ENCODE data around the gene ZNF426. TPM values are rescaled to one million over a fixed set of nuclear protein-coding genes. Genes with fewer than 3 reads are reported as not detected.
"Not testable (repeated sequence)": the region's sequence is repeated elsewhere in the genome, so short reads cannot be mapped to it uniquely, and the experiment has no call there.

ZNF426 gene
- total RNA-seq (2014; rRNA removed; shearing (Covaris generic); ENCODE audit: low replicate concordance) = 0.14 TPM in 1 of 2 replicates, not detected in the other

DNA sequence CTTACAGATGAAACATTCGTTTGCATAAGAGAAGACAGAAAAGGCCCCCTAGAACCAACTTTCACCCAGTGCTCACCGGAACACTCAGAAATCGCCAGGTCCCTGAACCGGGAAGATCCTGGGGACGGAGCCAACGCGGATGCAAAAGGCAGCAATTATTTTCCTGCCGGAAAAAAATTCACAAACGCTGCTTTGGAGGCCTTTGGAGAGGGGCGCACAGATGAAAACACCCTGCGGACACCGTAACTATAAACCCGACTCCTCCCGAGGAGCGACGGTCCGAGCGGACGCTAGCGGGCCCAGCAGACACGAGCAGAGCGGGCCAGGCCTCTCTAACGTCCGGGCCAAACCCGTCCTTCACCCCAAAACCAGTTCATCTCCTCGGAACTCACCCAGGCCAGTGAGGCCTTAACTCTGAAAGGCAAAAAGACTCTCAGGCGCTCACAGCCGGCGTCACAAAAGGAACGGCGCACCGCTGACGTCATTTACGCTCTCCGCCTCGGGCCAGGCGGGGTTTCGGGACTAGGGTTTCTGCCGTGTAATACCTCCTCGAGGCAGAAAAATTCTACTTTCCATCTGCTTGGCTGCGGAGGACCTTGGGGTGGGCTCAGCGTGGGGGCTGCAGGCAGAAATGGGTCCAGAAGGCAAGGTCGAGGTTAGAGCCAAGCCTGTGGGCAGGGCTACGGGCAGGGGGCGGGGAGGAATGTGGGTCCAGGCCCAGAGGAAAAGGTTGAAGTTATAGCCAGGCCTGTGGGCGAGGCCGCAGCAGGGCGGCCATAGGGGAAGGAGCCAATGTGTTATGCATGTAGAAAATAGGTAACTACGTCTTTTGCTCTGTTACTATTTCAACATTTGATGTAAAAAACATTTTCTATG, at the start of gene ZNF426:
Gene ZNF426 (minus strand): TSS at position 463 of the 876 bp plus-strand sequence. CDS start 2,413 bp downstream, outside the sequence.
- in situ Hi-C loops (cut with HindIII; ENCODE audit: low pct_unique_long_range_greater_than_20kb, low sequenced_read_pairs) = no loop called here
- no peak for DNase-seq (ENCODE audit: low read depth)

GRCh38 chr19:9586764-9587163, 48.3 kb upstream of the ZNF426 start:
- in situ Hi-C loops (cut with HindIII; ENCODE audit: low pct_unique_long_range_greater_than_20kb, low sequenced_read_pairs) = no loop called here
- DNase-seq (ENCODE audit: low read depth) = peak; percentile 35

DNA sequence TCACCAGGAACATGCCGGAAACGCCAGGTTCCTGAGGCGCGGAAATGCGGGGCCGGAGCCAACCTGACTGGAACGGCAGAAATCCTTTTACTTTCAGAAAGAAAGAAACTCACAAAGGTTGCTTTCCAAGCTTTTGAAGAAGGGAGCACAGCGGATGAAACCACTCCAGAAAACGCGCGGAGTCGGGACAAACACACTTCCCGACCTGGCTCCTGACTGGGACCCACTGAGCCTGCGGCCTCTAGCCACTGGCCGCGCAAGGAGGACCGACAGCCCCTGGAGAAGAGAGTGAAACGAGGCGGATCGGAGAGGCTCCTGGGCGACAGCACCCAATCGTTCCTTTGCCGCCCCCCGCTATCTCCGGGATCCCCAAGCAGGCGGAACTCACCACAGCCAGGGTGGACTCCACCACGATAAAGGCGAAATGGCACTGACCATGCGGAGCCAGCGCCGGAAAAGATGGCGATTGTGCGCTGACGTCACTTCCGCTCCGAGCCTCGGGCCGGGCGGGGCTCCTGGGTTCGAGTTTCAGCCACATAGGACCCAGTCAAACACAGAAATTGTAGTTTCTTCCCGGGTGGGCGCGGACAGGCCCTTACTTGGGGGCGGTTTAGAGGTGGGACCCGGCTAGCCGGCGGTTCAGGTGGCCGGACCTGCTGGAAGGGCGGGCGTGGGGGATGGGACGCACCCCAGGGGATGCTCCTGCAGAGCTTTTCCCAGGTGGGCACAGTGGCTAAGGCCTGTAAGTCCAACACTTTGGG, 45.8 kb upstream of the ZNF426 start, which contains the start of gene ZNF121:
Gene ZNF121 (minus strand): TSS at position 432 of the 761 bp plus-strand sequence. CDS start 16,407 bp downstream, outside the sequence.
- peak; percentile 76 for DNase-seq (ENCODE audit: low read depth)
- in situ Hi-C loops (cut with HindIII; ENCODE audit: low pct_unique_long_range_greater_than_20kb, low sequenced_read_pairs) = no loop called here

DNA sequence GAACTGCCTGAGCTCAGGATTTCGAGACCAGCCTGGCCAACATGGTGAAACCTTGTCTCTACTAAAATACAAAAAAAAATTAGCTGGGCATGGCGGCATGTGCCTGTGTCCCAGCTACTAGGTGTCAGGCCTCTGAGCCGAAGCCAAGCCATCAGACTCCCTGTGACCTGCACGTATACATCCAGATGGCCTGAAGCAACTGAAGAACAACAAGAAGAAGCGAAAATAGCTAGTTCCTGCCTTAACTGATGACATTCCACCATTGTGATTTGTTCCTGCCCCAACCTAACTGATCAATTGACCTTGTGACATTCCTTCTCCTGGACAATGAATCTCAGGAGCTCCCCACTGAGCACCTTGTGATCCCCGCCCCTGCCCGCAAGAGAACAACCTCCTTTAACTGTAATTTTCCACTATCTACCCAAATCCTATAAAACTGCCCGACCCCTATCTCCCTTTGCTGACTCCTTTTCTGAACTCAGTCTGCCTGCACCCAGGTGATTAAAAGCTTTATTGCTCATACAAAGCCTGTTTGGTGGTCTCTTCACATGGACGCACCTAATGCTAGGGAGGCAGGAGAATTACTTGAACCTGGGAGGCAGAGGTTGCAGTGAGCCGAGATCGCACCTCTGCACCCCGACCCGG, 43.8 kb upstream of the ZNF426 start:
- in situ Hi-C loops (cut with HindIII; ENCODE audit: low pct_unique_long_range_greater_than_20kb, low sequenced_read_pairs); DNase-seq (ENCODE audit: low read depth): not testable (repeated sequence)

- in situ Hi-C loops (cut with HindIII; ENCODE audit: low pct_unique_long_range_greater_than_20kb, low sequenced_read_pairs) = no loop called here
- DNase-seq (ENCODE audit: low read depth) = no peak
Observed at GRCh38 chr19:9580728-9581127, 42.3 kb upstream of the ZNF426 start.

DNA sequence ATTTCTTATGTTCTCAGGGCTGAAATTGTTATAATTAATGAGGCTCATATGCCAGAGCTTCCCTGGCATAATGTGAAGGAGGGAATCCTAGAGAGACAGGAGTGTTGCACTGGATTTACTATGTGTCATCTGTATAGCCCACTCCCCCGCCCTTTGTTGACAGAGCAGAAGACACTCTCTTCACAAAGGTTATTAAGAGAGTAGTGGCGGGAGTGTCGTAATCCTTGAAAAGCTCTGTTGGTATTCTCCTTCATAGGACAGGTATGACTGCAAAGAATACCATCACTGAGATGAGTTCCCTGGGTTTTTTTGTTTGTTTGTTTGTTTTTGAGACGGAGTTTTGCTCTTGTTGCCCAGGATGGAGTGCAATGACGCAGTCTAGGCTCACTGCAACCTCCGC, 31.8 kb upstream of the ZNF426 start:
- no peak for DNase-seq (ENCODE audit: low read depth)
- in situ Hi-C loops (cut with HindIII; ENCODE audit: low pct_unique_long_range_greater_than_20kb, low sequenced_read_pairs) = no loop called here

DNA sequence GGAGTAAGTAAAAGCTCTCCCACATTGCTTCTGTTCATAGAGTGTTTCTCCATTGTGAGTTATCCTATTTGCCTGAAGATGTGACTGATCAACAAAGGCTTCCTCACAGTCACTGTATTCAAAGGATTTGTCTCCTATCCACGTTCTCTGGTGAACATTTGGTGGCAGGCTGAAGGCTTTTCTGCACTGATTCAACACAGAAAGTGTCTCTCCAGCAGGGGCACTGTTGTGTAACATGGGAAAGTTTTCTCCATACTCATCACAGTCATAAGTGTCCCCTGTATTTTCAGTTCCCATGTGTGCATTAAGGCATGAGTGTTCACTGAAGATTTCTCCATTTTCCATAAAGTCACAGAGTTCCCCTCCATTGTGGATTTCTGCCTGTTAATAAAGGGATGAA, 28.3 kb upstream of the ZNF426 start:
- no peak for DNase-seq (ENCODE audit: low read depth)
- in situ Hi-C loops (cut with HindIII; ENCODE audit: low pct_unique_long_range_greater_than_20kb, low sequenced_read_pairs) = no loop called here

GRCh38 chr19:9565900-9566705, 27.7 kb upstream of the ZNF426 start:
- in situ Hi-C loops (cut with HindIII; ENCODE audit: low pct_unique_long_range_greater_than_20kb, low sequenced_read_pairs) = no loop called here
- peak; percentile 8 for DNase-seq (ENCODE audit: low read depth)

DNA sequence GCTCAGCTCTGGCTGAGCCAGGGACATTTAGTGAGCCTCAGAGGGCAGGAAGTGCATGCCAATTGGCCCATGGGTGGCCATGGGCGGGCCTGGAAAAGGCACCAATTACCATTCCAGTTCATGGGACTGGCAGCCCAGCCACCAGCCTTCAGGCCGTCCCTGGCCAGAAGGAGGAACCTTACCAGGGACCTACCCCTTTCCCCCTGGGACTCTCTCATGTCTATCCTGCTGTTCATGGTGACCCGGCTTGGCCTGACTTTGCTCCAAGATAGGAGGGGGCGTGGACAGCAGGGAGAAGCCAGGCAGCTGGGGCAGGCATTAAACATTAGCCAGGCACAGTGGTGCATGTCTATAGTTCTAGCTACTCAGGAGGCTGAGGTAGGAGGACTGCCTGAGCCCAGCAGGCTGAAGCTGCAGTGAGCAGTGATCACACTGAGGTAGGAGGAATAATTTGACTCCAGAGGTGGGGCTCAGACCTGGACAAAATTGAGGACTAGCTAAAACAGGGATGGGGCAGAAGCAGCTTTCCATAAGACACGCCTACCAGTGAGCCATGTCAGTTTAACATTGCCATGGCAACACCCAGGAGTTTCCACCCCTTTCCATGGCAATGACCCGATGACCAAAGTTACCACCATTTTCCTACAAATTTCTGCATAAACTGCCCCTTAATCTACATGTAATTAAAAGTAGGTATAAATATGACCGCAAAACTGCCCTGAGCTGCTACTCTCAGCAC, 14.3 kb upstream of the ZNF426 start:
- in situ Hi-C loops (cut with HindIII; ENCODE audit: low pct_unique_long_range_greater_than_20kb, low sequenced_read_pairs) = no loop called here
- no peak for DNase-seq (ENCODE audit: low read depth)

DNA sequence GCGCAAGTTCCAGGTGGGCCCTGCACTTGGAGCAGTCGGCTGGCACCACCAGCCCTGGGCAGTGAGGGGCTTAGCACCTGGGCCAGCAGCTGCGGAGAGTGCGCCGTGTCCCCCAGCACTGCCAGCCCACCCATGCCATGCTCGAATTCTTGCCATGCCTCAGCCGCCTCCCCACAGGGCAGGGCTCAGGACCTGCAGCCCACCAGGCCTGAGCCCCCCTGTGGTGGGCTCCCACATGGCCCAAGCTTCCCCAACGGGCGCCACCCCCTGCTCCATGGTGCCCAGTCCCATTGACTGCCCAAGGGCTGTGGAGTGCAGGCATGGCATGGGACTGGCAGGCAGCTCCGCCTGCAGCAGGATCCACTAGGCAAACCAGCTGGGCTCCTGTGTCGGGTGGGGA, 9.4 kb upstream of the ZNF426 start:
- in situ Hi-C loops (cut with HindIII; ENCODE audit: low pct_unique_long_range_greater_than_20kb, low sequenced_read_pairs) = no loop called here

DNA sequence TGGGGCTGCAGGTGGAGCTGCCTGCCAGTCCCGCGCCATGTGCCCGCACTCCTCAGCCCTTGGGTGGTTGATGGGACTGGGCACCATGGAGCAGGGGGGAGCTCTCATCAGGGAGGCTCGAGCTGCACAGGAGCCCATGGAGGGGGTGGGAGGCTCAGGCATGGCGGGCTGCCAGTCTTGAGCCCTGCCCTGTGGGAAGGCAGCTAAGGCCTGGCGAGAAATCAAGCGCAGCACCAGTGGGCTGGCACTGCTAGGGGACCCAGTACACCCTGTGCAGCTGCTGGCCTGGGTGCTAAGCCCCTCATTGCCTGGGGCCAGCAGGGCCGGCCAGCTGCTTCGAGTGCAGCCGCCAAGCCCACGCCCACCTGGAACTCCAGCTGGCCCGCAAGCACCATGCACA, 2.8 kb upstream of the ZNF426 start:
- in situ Hi-C loops (cut with HindIII; ENCODE audit: low pct_unique_long_range_greater_than_20kb, low sequenced_read_pairs); DNase-seq (ENCODE audit: low read depth): not testable (repeated sequence)

More for the DNA sequence above, 9.4 kb upstream of the ZNF426 start:
- DNase-seq (ENCODE audit: low read depth) = no peak

- DNase-seq (ENCODE audit: low read depth); in situ Hi-C loops (cut with HindIII; ENCODE audit: low pct_unique_long_range_greater_than_20kb, low sequenced_read_pairs): not testable (repeated sequence)
Observed at GRCh38 chr19:9539921-9540320, 1.5 kb upstream of the ZNF426 start.

GRCh38 chr19:9539201-9539600, 756 bp upstream of the ZNF426 start:
- in situ Hi-C loops (cut with HindIII; ENCODE audit: low pct_unique_long_range_greater_than_20kb, low sequenced_read_pairs); DNase-seq (ENCODE audit: low read depth): not testable (repeated sequence)

- no peak for DNase-seq (ENCODE audit: low read depth)
- in situ Hi-C loops (cut with HindIII; ENCODE audit: low pct_unique_long_range_greater_than_20kb, low sequenced_read_pairs) = no loop called here
Observed at GRCh38 chr19:9535934-9536333, 2.5 kb downstream of the ZNF426 start.

- in situ Hi-C loops (cut with HindIII; ENCODE audit: low pct_unique_long_range_greater_than_20kb, low sequenced_read_pairs) = no loop called here
- DNase-seq (ENCODE audit: low read depth) = no peak
Observed at GRCh38 chr19:9531933-9532332, 6.5 kb downstream of the ZNF426 start.

- in situ Hi-C loops (cut with HindIII; ENCODE audit: low pct_unique_long_range_greater_than_20kb, low sequenced_read_pairs) = no loop called here
- DNase-seq (ENCODE audit: low read depth) = no peak
Observed at GRCh38 chr19:9528757-9529336, 9.6 kb downstream of the ZNF426 start.

All from Caki2 (cell line).